ENCODE results near the gene RELA. TPM values are rescaled to one million over a fixed set of nuclear protein-coding genes. Genes with fewer than 3 reads are reported as not detected.
A peak's percentile ranks its signal among the peaks of the same experiment; 100 is the strongest.
"Not testable (repeated sequence)": the region's sequence is repeated elsewhere in the genome, so short reads cannot be mapped to it uniquely, and the experiment has no call there.

The RELA gene
- total and polyA plus RNA-seq, 2 experiments from 2014 or later, result 18.5 to 22.8 TPM

- not testable (repeated sequence) for H3K4me1 ChIP-seq (ENCODE audit: insufficient read depth); H3K27ac Mint-ChIP-seq; H3F3A ChIP-seq (replicated peaks; ENCODE audit: low read depth); H3K79me2 ChIP-seq (replicated peaks; ENCODE audit: insufficient read depth); H3K9me3 Mint-ChIP-seq; H3K9me2 ChIP-seq (ENCODE audit: insufficient read depth); ATAC-seq; H3K4me3 ChIP-seq; H3K27me3 ChIP-seq (ENCODE audit: insufficient read depth); H3K4me1 Mint-ChIP-seq; H4K20me1 ChIP-seq (replicated peaks; ENCODE audit: insufficient read depth); H3K36me3 Mint-ChIP-seq (ENCODE audit: low read depth); H3K27ac ChIP-seq (ENCODE audit: low read depth); H3K27me3 Mint-ChIP-seq (ENCODE audit: insufficient read depth, low read depth, poor library complexity); H3K4me3 Mint-ChIP-seq; H3K4me2 ChIP-seq; H3K36me3 ChIP-seq (ENCODE audit: insufficient read depth)
- peak; percentile 58 to 68 for TF ChIP-seq CTCF (conservative IDR thresholded peaks at IDR 0.05; ENCODE audit: low read depth in 2 of 2)
- TF ChIP-seq CREB1 (CRISPR knock-in tag; IDR thresholded peaks at IDR 0.05; ENCODE audit: low read depth), result peak; percentile 31; the same call in 1 of the 2 replicates
- DNase-seq (ENCODE audit: low spot score), result peak; percentile 72
- H2AFZ ChIP-seq, result 0 out of 2 replicates have a peak overlapping the region, but pooled peaks have one; percentile 52
These were observed 43.6 kb upstream of the RELA start for GRCh38 chr11:65706303-65706763.

- Mint-ChIP-seq H3K9me3 (peaks cover 9% of the 10 kb centered on the region; the same call in 2 of the 3 replicates), H3K27ac (no peak overlapping the region), H3K4me1 (no peaks in the 10 kb centered on the region), H3K36me3 (ENCODE audit: low read depth) (no peaks in the 10 kb centered on the region), H3K4me3 (no peak overlapping the region), H3K27me3 (ENCODE audit: insufficient read depth, low read depth, poor library complexity) (peaks cover 6% of the 10 kb centered on the region)
- Histone ChIP-seq H3F3A (replicated peaks; ENCODE audit: low read depth) (no peaks in the 10 kb centered on the region), H3K27me3 (ENCODE audit: insufficient read depth) (no peaks in the 10 kb centered on the region), H3K4me1 (ENCODE audit: insufficient read depth) (no peaks in the 10 kb centered on the region), H4K20me1 (replicated peaks; ENCODE audit: insufficient read depth) (no peaks in the 10 kb centered on the region), H3K79me2 (replicated peaks; ENCODE audit: insufficient read depth) (no peaks in the 10 kb centered on the region), H2AFZ (no peak overlapping the region), H3K4me2 (no peak overlapping the region), H3K9me2 (ENCODE audit: insufficient read depth) (no peaks in the 10 kb centered on the region; the same call in 1 of the 2 replicates), H3K4me3 (no peak overlapping the region), H3K27ac (ENCODE audit: low read depth) (no peak overlapping the region), H3K36me3 (ENCODE audit: insufficient read depth) (no peaks in the 10 kb centered on the region)
- no peak for DNase-seq (ENCODE audit: low spot score)
- no peak for ATAC-seq
- TF ChIP-seq POLR2AphosphoS5 (IDR thresholded peaks at IDR 0.05; ENCODE audit: low read depth) (no peak), CTCF (conservative IDR thresholded peaks at IDR 0.05; ENCODE audit: low read depth in 2 of 2) (no peak), JUNB (IDR thresholded peaks at IDR 0.05; ENCODE audit: unreplicated experiment) (no peak), EZH2phosphoT487 (IDR thresholded peaks at IDR 0.05; ENCODE audit: unreplicated experiment) (no peak), REST (IDR thresholded peaks at IDR 0.05; ENCODE audit: unreplicated experiment) (no peak), ZNF331 (CRISPR knock-in tag; IDR thresholded peaks at IDR 0.05; ENCODE audit: low read depth) (no peak), ETS1 (IDR thresholded peaks at IDR 0.05) (no peak), EZH2 (IDR thresholded peaks at IDR 0.05; ENCODE audit: low read depth, unreplicated experiment) (no peak)
These were observed 41.1 kb upstream of the RELA start for GRCh38 chr11:65703846-65704245.
